Mesenteric fat pad (tissue), 1 donor: ENCODE results near the gene CTNNBL1. TPM values are rescaled to one million over a fixed set of nuclear protein-coding genes. Genes with fewer than 3 reads are reported as not detected.

Experiments used
- DNase-seq: peaks from one replicate; pipeline ENCODE4 v3.0.0-alpha.2; 2020; ENCODE audit warnings: low spot score
- total RNA-seq: library from RNA; stranded (reverse); fragmentation: NEBNext Ultra II Directional; extraction: Animal tissue kit (Norgen Biotek cat#: 25700); gene quantifications from one replicate; pipeline ENCODE4 v1.2.1, GENCODE V29; 2021
- donor health status: DM: yes; HTN: yes; CAD: no.

CTNNBL1 gene
- total RNA-seq, 1 donor from 2014 or later, result 51.8 TPM

- DNase-seq, result no peak
Observed at GRCh38 chr20:37775200-37775599, 81.4 kb downstream of the CTNNBL1 start.

GRCh38 chr20:37776049-37776448 is 82.2 kb downstream of the CTNNBL1 start:
- no peak for DNase-seq

GRCh38 chr20:37776526-37776925 is 82.7 kb downstream of the CTNNBL1 start:
- DNase-seq, result no peak

GRCh38 chr20:37777012-37777950 is 83.5 kb downstream of the CTNNBL1 start:
- no peak for DNase-seq

- DNase-seq, result no peak
Observed at GRCh38 chr20:37777988-37778659, 84.3 kb downstream of the CTNNBL1 start.

GRCh38 chr20:37781626-37782025 is 87.8 kb downstream of the CTNNBL1 start:
- no peak for DNase-seq

GRCh38 chr20:37786043-37786442 is 92.2 kb downstream of the CTNNBL1 start:
- no peak for DNase-seq

GRCh38 chr20:37789408-37789807 is 95.6 kb downstream of the CTNNBL1 start:
- no peak for DNase-seq

GRCh38 chr20:37790900-37791299 is 97.1 kb downstream of the CTNNBL1 start:
- DNase-seq, result no peak

GRCh38 chr20:37796121-37796520 is 102.3 kb downstream of the CTNNBL1 start:
- no peak for DNase-seq

GRCh38 chr20:37796733-37797132 is 102.9 kb downstream of the CTNNBL1 start:
- DNase-seq, result no peak

GRCh38 chr20:37797669-37798175 is 103.9 kb downstream of the CTNNBL1 start:
- no peak for DNase-seq

GRCh38 chr20:37798312-37798711 is 104.5 kb downstream of the CTNNBL1 start:
- no peak for DNase-seq

- no peak for DNase-seq
Observed at GRCh38 chr20:37800618-37801017, 106.8 kb downstream of the CTNNBL1 start.

GRCh38 chr20:37801921-37802320 is 108.1 kb downstream of the CTNNBL1 start:
- DNase-seq, result no peak

GRCh38 chr20:37803438-37804307 is 109.8 kb downstream of the CTNNBL1 start:
- no peak for DNase-seq

- DNase-seq, result no peak
Observed at GRCh38 chr20:37804584-37805566, 111.0 kb downstream of the CTNNBL1 start.

GRCh38 chr20:37807471-37808232 is 113.8 kb downstream of the CTNNBL1 start:
- no peak for DNase-seq
